NCI-H1436 (cell line): Measurements from ENCODE around the gene CACHD1.

Source experiments
- DNase-seq: peaks from one replicate; lab custom pipeline; 2025; lab: John Stamatoyannopoulos, UW

CACHD1 gene

GRCh38 chr1:64659478-64660138, 189.7 kb downstream of the CACHD1 start:
- no peak for DNase-seq

- DNase-seq = no peak
Measured at GRCh38 chr1:64663668-64664067, 193.7 kb downstream of the CACHD1 start.

DNA sequence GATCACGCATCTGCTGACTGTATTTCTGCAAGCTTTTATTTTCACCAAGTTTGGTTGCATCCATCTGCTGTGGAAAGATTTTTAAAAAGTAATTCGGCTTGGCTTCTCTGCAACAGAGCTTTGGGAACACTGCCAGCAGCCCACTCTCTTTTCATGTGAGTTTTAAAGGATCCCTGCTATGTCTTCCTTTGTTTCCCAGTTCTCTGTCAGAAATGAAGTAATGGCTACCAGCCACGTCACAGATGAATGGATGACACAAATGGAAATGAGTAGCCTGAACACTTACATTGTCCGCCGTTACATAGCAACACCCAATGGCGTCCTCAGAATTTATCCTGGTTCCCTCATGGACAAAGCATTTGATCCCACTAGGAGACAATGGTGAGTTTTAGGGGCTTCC, 194.4 kb downstream of the CACHD1 start:
- no peak for DNase-seq

DNA sequence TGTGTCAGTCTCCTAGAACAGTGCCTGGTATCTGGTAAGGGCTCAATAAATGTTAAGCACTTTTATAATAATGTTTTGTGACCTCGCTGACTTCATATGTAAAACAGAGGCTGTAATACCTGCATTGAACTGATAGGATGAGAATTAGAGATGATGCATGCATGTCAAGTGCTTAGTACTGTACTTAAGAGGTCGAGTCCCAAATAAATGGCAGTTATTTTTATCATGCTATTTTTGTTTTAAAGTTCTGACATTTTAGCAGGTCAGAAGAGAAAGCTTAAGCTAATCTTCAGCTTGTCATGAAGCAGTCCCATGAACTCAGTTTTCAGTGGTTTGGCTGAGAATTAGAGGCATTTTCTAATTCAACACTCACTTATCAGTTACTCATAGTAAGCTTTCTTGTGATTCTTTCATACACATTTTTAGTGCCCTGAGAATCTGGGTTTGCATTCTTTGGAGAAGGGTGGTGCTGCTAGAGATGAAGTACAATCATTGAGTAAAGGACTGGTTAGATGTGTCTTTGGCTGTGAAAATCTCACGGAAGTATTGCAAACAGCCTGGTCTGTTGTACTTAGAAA, 199.3 kb downstream of the CACHD1 start:
- DNase-seq = no peak

DNA sequence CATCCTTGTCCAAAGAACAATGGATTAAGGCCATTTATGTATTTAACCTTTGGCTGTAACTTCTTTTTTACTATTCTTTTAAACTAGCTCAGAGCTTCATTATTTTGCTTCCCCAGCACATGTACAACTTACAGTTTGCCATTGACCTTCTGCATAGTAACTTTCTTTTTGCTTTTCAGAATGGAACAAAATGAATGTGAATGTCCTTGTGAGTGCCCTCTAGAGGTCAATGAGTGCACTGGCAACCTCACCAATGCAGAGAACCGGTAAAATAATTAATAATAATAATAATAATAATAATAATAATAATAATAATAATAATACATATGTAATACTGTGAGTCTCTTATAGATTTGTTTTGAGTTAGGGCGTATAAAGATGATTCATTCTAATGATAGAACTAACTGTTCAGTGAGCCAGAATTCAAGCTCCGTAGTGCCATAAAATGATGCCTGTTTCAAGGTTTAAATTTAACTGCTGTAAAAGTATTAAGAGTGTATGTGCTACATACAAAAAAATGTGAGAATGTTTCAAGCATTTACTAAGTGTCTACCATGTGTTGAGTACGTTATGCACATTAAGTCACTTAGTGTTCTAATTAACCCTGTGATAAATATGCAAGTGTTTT, 205.9 kb downstream of the CACHD1 start:
- no peak for DNase-seq

GRCh38 chr1:64676386-64676785, 206.5 kb downstream of the CACHD1 start:
- no peak for DNase-seq

DNA sequence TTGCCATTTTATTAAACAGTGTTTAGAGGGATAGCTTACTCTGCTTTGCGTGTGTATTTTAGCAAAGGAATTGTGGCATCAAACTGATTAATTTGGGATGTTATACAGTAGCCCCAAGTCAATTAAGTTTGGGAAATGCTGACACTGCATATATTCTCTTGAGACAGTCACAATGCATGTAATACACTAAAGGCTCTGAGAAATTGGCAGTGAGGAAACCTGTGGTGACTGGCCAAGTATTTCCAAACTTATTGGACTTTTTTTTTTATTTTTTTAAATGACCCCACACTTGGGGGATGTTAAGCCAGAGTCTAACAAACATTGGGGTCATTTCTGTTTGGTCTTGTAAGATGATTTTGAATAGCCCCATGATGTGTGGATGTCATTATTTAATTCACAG, 207.6 kb downstream of the CACHD1 start:
- DNase-seq = no peak

- DNase-seq = no peak
Measured at GRCh38 chr1:64678366-64678765, 208.4 kb downstream of the CACHD1 start.

DNA sequence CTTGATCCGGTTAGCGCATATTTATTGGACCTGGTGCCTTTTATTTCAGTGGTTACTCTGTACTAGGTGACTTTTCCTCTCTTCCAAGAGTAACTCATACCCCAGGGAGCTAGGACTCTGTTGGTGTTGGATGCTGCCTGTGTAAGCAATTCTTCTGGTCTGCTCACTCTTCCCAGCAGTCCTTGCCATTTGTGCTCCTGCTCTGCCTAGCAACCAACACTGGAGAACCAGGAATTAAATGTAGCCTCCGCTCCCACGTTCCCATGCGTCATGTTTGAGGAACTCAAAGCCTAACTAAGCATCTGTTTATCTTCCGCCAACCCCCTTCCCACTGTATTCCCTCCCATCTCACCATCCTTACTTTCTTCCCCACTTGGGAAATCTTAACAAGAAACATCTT, 209.2 kb downstream of the CACHD1 start:
- no peak for DNase-seq

DNA sequence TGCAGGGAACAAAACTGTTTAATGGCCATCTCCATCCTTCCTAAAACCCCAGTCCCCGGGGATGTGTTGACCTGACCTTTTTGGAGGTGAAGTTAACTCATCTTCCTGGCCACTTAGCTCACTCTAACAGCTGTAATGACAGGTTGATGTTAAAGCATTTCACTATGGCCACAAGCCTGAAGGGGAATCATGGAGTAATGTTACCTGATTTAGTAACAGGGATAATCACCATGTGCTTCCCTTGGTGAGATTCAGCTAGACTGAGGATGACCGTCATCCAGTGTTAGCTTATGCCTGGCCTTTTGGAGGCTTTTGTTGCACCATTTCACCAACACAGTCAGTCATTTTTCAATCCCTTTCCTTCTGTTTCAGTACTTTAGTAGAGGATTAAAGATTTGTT, 210.7 kb downstream of the CACHD1 start:
- no peak for DNase-seq

GRCh38 chr1:64681043-64681442, 211.1 kb downstream of the CACHD1 start:
- no peak for DNase-seq

GRCh38 chr1:64683419-64683818, 213.5 kb downstream of the CACHD1 start:
- no peak for DNase-seq

DNA sequence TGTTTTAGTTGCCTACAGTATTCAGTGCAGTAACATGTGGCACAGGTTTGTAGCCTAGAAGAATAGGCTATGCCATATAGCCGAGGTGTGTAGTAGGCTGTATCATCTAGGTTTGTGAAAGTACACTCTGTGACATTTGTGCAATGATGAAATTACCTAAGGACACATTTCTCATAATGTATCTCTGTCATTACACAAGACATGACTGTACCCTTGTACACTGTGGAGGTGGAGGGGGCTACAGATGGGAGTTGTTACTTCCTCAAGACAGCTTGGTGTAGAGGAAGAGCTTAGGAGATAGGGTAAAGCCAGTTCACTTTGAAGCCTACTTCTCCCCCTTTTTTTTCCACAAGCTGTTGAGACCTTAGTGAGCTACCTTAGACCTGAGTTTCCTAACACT, 215.3 kb downstream of the CACHD1 start:
- no peak for DNase-seq

- DNase-seq = no peak
Measured at GRCh38 chr1:64685765-64686341, 215.9 kb downstream of the CACHD1 start.

DNA sequence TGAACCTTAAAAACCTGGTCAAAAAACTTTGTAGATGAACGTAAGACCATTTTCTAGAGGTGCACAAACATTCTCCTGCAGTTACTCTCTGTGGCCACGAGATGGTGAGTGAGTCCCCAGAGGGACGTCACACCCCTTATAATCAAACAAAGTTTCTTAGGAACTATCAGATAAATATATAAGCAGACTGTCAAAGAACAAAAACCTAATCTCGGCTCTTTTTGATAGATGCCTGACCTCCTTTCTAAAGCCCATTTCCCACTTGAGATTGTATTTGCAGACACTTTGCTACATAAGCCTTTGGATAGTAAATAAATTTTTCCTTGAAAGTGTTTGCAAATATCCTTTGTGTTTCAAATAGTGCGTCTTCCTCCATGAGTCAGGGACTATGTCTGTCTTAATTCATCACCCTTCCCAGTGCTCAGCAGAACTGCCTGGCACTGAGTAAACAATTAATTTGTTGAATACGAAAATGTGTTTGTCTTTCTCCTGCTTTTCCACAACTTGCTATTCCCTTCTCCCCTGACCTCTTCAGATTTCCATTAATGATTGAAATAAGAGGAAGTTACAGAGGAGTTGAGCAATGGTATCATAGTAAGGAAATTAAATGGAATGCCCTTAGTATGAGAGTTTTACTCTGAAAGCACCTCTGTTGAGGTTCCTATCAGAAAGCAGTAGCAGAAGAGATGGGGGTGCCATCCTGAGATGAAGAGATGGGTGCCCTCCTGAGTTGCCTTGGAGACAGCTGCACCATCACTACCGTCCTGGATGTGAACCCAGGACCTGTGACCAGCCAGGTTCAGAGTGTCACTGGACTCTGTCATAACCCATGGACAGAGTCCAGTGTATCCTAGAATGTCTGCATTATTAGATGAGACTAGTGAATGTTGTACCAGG, 217.1 kb downstream of the CACHD1 start:
- no peak for DNase-seq

DNA sequence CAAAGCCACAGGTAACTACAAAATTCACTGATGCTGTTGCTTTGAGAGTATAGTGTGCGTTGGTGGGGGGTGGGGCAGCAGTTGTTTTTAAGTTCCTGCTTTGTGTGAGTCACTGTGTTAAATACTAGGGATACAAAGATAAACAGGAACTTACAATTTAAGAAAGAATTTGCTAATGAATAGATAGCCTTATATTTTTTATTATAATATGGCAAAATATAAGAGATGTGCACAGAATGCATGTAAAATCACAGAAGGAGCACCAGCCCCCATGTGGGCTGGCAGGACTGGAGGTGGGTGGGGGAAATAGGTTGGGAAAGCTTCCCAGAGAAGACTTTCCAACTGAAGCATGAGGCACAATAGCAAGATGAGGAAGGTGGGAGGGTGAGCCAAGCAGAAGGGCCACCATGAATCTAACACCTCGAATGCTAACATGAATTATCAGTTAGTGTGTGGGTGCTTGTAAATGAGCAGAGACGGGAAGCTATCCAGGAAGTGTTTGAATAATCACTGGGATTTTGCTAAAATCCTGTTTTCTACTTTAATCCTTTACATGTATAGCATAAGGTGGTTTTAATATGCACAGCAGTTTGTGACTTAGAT, 217.9 kb downstream of the CACHD1 start:
- no peak for DNase-seq

GRCh38 chr1:64691626-64692025, 221.7 kb downstream of the CACHD1 start:
- no peak for DNase-seq

DNA sequence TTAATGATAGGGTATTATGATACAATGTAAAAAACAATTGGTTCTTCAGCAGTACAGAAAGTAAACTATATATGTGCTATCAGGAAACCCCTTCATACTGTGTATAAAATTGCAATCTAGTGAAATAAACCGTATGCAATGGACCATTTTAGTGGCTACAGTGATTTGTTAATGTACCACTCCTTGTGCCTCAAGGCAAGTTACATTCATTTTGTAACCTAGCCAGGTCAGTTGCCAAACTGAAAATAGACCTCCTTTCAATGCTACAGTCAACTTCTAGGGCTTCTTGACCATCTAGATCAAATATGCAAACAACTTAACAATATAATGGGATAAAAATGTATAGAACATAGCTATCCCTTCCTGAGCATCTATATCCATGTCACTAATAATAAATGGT, 223.0 kb downstream of the CACHD1 start:
- DNase-seq = no peak

GRCh38 chr1:64693406-64693805, 223.5 kb downstream of the CACHD1 start:
- no peak for DNase-seq

DNA sequence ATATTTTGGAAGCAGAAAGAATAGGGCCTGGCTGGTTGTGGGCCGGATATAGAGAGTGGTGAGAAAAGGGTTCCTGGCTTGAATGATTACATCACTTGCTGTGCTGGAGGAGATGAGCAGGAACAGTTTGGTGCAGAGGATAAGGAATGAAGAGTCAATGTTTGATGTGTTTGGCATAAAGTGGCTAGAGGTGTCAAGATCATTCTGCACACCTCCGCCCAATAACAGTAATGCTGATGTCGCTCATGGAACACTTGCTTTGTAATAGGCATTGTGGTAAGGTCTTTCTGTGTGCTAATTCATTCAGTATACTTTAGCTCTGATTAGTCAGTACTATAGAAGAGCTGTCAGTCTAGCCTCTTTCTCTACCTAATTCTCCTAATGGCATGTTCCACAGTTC, 226.9 kb downstream of the CACHD1 start:
- no peak for DNase-seq

- no peak for DNase-seq
Measured at GRCh38 chr1:64699327-64699726, 229.4 kb downstream of the CACHD1 start.

DNA sequence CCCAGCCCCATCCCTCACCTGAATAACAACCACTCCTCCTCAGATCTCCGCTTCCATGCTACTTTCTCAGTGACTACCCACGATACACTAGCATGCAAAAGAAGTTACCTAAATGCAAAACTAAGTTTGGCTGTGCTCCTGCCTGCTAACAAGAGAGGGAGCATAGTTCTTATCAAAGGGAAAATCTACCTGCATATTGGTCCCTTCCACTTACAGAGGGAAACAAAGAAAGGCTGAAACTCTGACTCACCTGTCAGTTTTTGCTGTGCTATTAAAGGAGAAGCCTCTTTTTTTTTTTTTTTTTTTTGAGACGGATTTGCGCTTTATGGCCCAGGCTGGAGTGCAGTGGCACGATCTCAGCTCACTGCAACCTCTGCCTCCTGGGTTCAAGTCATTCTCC, 231.1 kb downstream of the CACHD1 start:
- no peak for DNase-seq
